Left lung (tissue), 10 donors: ENCODE data around the gene PREX1. TPM values are rescaled to one million over a fixed set of nuclear protein-coding genes. Genes with fewer than 3 reads are reported as not detected.
"Not testable (repeated sequence)": the region's sequence is repeated elsewhere in the genome, so short reads cannot be mapped to it uniquely, and the experiment has no call there.

ENCODE experiments used
- ATAC-seq: fragments of 200-7000 bp; cut with Tn5 transposase; one replicate; pipeline ENCODE4 v1.9.1; 2020; ENCODE audit warnings: moderate library complexity
- DNase-seq, 4 donors: peaks; one replicate each; pipeline ENCODE4 v3.0.0-alpha.2; 2013 to 2020
- H3K27ac ChIP-seq, 2 donors: fragments of 200-600 bp; sonication (generic) in 1 of 2; one replicate each; pipeline versions ENCODE4 v1.5.0 to v1.8.0; 2020 to 2021
- H3K27me3 ChIP-seq, 2 donors: fragments of 200-600 bp; sonication (generic) in 1 of 2; one replicate each; pipeline versions ENCODE4 v1.5.0 to v1.8.0; 2020 to 2021
- H3K36me3 ChIP-seq, 2 donors: fragments of 200-600 bp; sonication (generic) in 1 of 2; one replicate each; pipeline versions ENCODE4 v1.5.0 to v1.8.0; 2020 to 2021
- H3K4me1 ChIP-seq, 2 donors: fragments of 200-600 bp; one replicate each; pipeline ENCODE4 v1.8.0; 2021
- H3K4me3 ChIP-seq, 2 donors: fragments of 200-600 bp; sonication (generic) in 1 of 2; one replicate each; pipeline versions ENCODE4 v1.5.0 to v1.8.0; 2020 to 2021; ENCODE audit warnings: mild to moderate bottlenecking in 1 of 2
- H3K9me3 ChIP-seq, 2 donors: fragments of 200-600 bp; sonication (generic) in 1 of 2; one replicate each; pipeline versions ENCODE4 v1.5.0 to v1.8.0; 2020 to 2021
- CTCF ChIP-seq, 2 donors: fragments of 200-600 bp; sonication (generic) in 1 of 2; IDR thresholded peaks; one replicate each; pipeline versions ENCODE4 v1.5.0 to v1.8.0; 2021; ENCODE audit warnings: antibody characterized with exemption in 2 of 2
- intact Hi-C, 2 donors: fragments of 100-400 bp; cut with DNase I; formaldehyde crosslinking; loops; one replicate each; pipeline versions ENCODE4 v1.11.2 to v1.14.2; 2022
- polyA plus RNA-seq, 6 donors: library from polyadenylated mRNA; unstranded; fragments of 120-200 nt; gene quantifications; one replicate each; pipeline ENCODE4 v1.2.1, GENCODE V29; 2013; ENCODE audit not compliant: insufficient read length in 6 of 6
- total RNA-seq, 2 donors: library from RNA; stranded (reverse); fragmentation: NEBNext Ultra II Directional; extraction: Animal tissue kit (Norgen Biotek cat#: 25700); gene quantifications; one replicate each; pipeline ENCODE4 v1.2.1, GENCODE V29; 2021
- donor health status: DM: no; HTN: yes; CAD: no.
- donor health status: DM: no; HTN: no; CAD: no.

Gene PREX1
- total and polyA plus RNA-seq, 8 donors, result 20.3 to 111 (median 26.1) TPM

GRCh38 chr20:48759631-48760245 lies 68.1 kb downstream of the PREX1 start:
- H3K27ac ChIP-seq, result peak overlapping the region; percentile 7 to 87
- no peak for DNase-seq
- H3K36me3 ChIP-seq, result no peaks in the 10 kb centered on the region
- intact Hi-C loops, result no loop called here
- no peak for TF ChIP-seq CTCF (IDR thresholded peaks at IDR 0.05)
- no peak overlapping the region for H3K4me3 ChIP-seq
- no peak for ATAC-seq
- H3K9me3 ChIP-seq, result no peaks in the 10 kb centered on the region
- no peaks in the 10 kb centered on the region for H3K27me3 ChIP-seq
- peaks cover 0 to 98% of the 10 kb centered on the region in 2 donors for H3K4me1 ChIP-seq

- no peak overlapping the region for H3K4me3 ChIP-seq
Measured at GRCh38 chr20:48758206-48758820, 69.5 kb downstream of the PREX1 start.

GRCh38 chr20:48756774-48757173 lies 71.0 kb downstream of the PREX1 start:
- Histone ChIP-seq H3K4me1 (peaks cover 0 to 98% of the 10 kb centered on the region in 2 donors), H3K27ac (peak overlapping the region in 1 of 2 donors; percentile 87)
- intact Hi-C loops, ATAC-seq, H3K9me3 ChIP-seq, H3K27me3 ChIP-seq, H3K4me3 ChIP-seq, H3K36me3 ChIP-seq, DNase-seq: not testable (repeated sequence)

More at GRCh38 chr20:48758206-48758820, 69.5 kb downstream of the PREX1 start:
- no peak for TF ChIP-seq CTCF (IDR thresholded peaks at IDR 0.05)
- no peaks in the 10 kb centered on the region for H3K27me3 ChIP-seq
- H3K36me3 ChIP-seq, result no peaks in the 10 kb centered on the region
- peak overlapping the region in 1 of 2 donors; percentile 87 for H3K27ac ChIP-seq
- intact Hi-C loops, result no loop called here
- no peak for DNase-seq
- H3K4me1 ChIP-seq, result peaks cover 0 to 98% of the 10 kb centered on the region in 2 donors
- no peaks in the 10 kb centered on the region for H3K9me3 ChIP-seq
- no peak for ATAC-seq

- DNase-seq, result peak in 1 of 4 donors; percentile 14
- Histone ChIP-seq H3K9me3 (no peaks in the 10 kb centered on the region), H3K27me3 (peaks cover 0 to 10% of the 10 kb centered on the region in 2 donors), H3K36me3 (no peaks in the 10 kb centered on the region), H3K4me3 (no peak overlapping the region), H3K27ac (no peak overlapping the region), H3K4me1 (peaks cover 0 to 98% of the 10 kb centered on the region in 2 donors)
- no peak for TF ChIP-seq CTCF (IDR thresholded peaks at IDR 0.05)
- intact Hi-C loops, result no loop called here
- ATAC-seq, result no peak
Measured at GRCh38 chr20:48754292-48754691, 73.5 kb downstream of the PREX1 start.

GRCh38 chr20:48752963-48753362 lies 74.8 kb downstream of the PREX1 start:
- peaks cover 0 to 96% of the 10 kb centered on the region in 2 donors for H3K4me1 ChIP-seq
- ATAC-seq, result no peak
- H3K27ac ChIP-seq, result peak overlapping the region in 1 of 2 donors; percentile 85
- DNase-seq, result no peak
- H3K27me3 ChIP-seq, result peaks cover 0 to 10% of the 10 kb centered on the region in 2 donors
- H3K36me3 ChIP-seq, result no peaks in the 10 kb centered on the region
- no peak for TF ChIP-seq CTCF (IDR thresholded peaks at IDR 0.05)
- no peak overlapping the region for H3K4me3 ChIP-seq
- intact Hi-C loops, result no loop called here
- H3K9me3 ChIP-seq, result no peaks in the 10 kb centered on the region
